MG63 (cell line): Measurements from ENCODE around the gene ARHGEF7. TPM values are rescaled to one million over a fixed set of nuclear protein-coding genes. Genes with fewer than 3 reads are reported as not detected.

Source experiments
- DNase-seq: peaks from one replicate; pipeline ENCODE4 v3.0.0-alpha.2; 2020
- H3K27me3 ChIP-seq: fragments of 250-450 bp; sonication (Bioruptor Pico); 2 replicates; pipeline ENCODE4 v1.5.1; 2020; ENCODE audit warnings: mild to moderate bottlenecking, moderate library complexity
- H3K36me3 ChIP-seq: fragments of 250-450 bp; sonication (Bioruptor Pico); 2 replicates; pipeline ENCODE4 v1.5.1; 2020; ENCODE audit warnings: mild to moderate bottlenecking, moderate library complexity
- H3K4me3 ChIP-seq: fragments of 250-450 bp; sonication (Bioruptor Pico); 2 replicates; pipeline ENCODE4 v1.5.1; 2020; ENCODE audit warnings: mild to moderate bottlenecking, moderate library complexity
- H3K9me3 ChIP-seq: fragments of 250-450 bp; sonication (Bioruptor Pico); 2 replicates; pipeline ENCODE4 v1.5.1; 2020; ENCODE audit warnings: mild to moderate bottlenecking, moderate library complexity
- total RNA-seq: library from RNA; depleted of rRNA; stranded (reverse); fragments of >200 nt; shearing (Covaris generic); gene quantifications from 2 replicates; pipeline ENCODE4 v1.2.3, GENCODE V29; 2014; ENCODE audit warnings: low replicate concordance

The ARHGEF7 gene
- total RNA-seq, 1 experiment from 2014 or later = 9.7 TPM

GRCh38 chr13:111319521-111319920 lies 204.4 kb downstream of the ARHGEF7 start:
- no peak for DNase-seq
- H3K27me3 ChIP-seq = no peaks in the 10 kb centered on the region
- H3K4me3 ChIP-seq = no peak overlapping the region
- H3K9me3 ChIP-seq = no peaks in the 10 kb centered on the region
- H3K36me3 ChIP-seq = no peaks in the 10 kb centered on the region

- Histone ChIP-seq H3K4me3 (no peak within 1 kb of the TSS), H3K27me3 (no peaks in the 10 kb centered on the region; the same call in 1 of the 2 replicates), H3K36me3 (no peaks in the 10 kb centered on the region), H3K9me3 (no peaks in the 10 kb centered on the region)
- no peak for DNase-seq
Measured at GRCh38 chr13:111319998-111320911, 205.1 kb downstream of the ARHGEF7 start, which contains the start of gene TEX29. Gene TEX29, plus strand, starts transcription at chr13:111320642. Its CDS starts 249 bp downstream, at chr13:111320891.

- H3K27me3 ChIP-seq = peaks cover 9% of the 10 kb centered on the region
- H3K9me3 ChIP-seq = no peaks in the 10 kb centered on the region
- no peak overlapping the region for H3K4me3 ChIP-seq
- H3K36me3 ChIP-seq = no peaks in the 10 kb centered on the region
- DNase-seq = no peak
Measured at GRCh38 chr13:111322001-111322915, 207.1 kb downstream of the ARHGEF7 start.

GRCh38 chr13:111322916-111323331 lies 207.8 kb downstream of the ARHGEF7 start:
- Histone ChIP-seq H3K9me3 (no peaks in the 10 kb centered on the region), H3K36me3 (no peaks in the 10 kb centered on the region), H3K27me3 (peaks cover 16% of the 10 kb centered on the region), H3K4me3 (no peak overlapping the region)
- DNase-seq = no peak

- peaks cover 17% of the 10 kb centered on the region for H3K27me3 ChIP-seq
- no peaks in the 10 kb centered on the region for H3K9me3 ChIP-seq
- H3K4me3 ChIP-seq = no peak overlapping the region
- no peaks in the 10 kb centered on the region for H3K36me3 ChIP-seq
- no peak for DNase-seq
Measured at GRCh38 chr13:111323549-111323948, 208.4 kb downstream of the ARHGEF7 start.

GRCh38 chr13:111323950-111324651 lies 209.0 kb downstream of the ARHGEF7 start:
- H3K9me3 ChIP-seq = no peaks in the 10 kb centered on the region
- no peaks in the 10 kb centered on the region for H3K36me3 ChIP-seq
- H3K27me3 ChIP-seq = peaks cover 17% of the 10 kb centered on the region
- DNase-seq = no peak
- no peak overlapping the region for H3K4me3 ChIP-seq

GRCh38 chr13:111324736-111325135 lies 209.6 kb downstream of the ARHGEF7 start:
- no peak for DNase-seq
- no peak overlapping the region for H3K4me3 ChIP-seq
- H3K9me3 ChIP-seq = no peaks in the 10 kb centered on the region
- H3K36me3 ChIP-seq = no peaks in the 10 kb centered on the region
- peaks cover 17% of the 10 kb centered on the region for H3K27me3 ChIP-seq

- H3K27me3 ChIP-seq = peaks cover 17% of the 10 kb centered on the region
- no peaks in the 10 kb centered on the region for H3K9me3 ChIP-seq
- H3K36me3 ChIP-seq = no peaks in the 10 kb centered on the region
- no peak overlapping the region for H3K4me3 ChIP-seq
- no peak for DNase-seq
Measured at GRCh38 chr13:111325146-111325890, 210.2 kb downstream of the ARHGEF7 start.

- no peak overlapping the region for H3K4me3 ChIP-seq
- H3K9me3 ChIP-seq = no peaks in the 10 kb centered on the region
- no peaks in the 10 kb centered on the region for H3K36me3 ChIP-seq
- H3K27me3 ChIP-seq = peaks cover 17% of the 10 kb centered on the region
- DNase-seq = no peak
Measured at GRCh38 chr13:111325941-111326620, 211.0 kb downstream of the ARHGEF7 start.

GRCh38 chr13:111326621-111326965 lies 211.5 kb downstream of the ARHGEF7 start:
- H3K27me3 ChIP-seq = peaks cover 20% of the 10 kb centered on the region
- no peaks in the 10 kb centered on the region for H3K9me3 ChIP-seq
- no peak overlapping the region for H3K4me3 ChIP-seq
- no peaks in the 10 kb centered on the region for H3K36me3 ChIP-seq
- no peak for DNase-seq

- no peak for DNase-seq
- Histone ChIP-seq H3K9me3 (no peaks in the 10 kb centered on the region), H3K27me3 (peaks cover 24% of the 10 kb centered on the region), H3K36me3 (no peaks in the 10 kb centered on the region), H3K4me3 (no peak overlapping the region)
Measured at GRCh38 chr13:111326981-111327642, 212.0 kb downstream of the ARHGEF7 start.

- no peaks in the 10 kb centered on the region for H3K36me3 ChIP-seq
- no peak for DNase-seq
- peaks cover 28% of the 10 kb centered on the region for H3K27me3 ChIP-seq
- H3K9me3 ChIP-seq = no peaks in the 10 kb centered on the region
- H3K4me3 ChIP-seq = no peak overlapping the region
Measured at GRCh38 chr13:111327730-111328573, 212.8 kb downstream of the ARHGEF7 start.

- no peak for DNase-seq
- Histone ChIP-seq H3K4me3 (no peak overlapping the region), H3K27me3 (peaks cover 29% of the 10 kb centered on the region), H3K9me3 (no peaks in the 10 kb centered on the region), H3K36me3 (no peaks in the 10 kb centered on the region)
Measured at GRCh38 chr13:111328574-111329410, 213.7 kb downstream of the ARHGEF7 start.

GRCh38 chr13:111329641-111330040 lies 214.5 kb downstream of the ARHGEF7 start:
- no peaks in the 10 kb centered on the region for H3K36me3 ChIP-seq
- peaks cover 29% of the 10 kb centered on the region for H3K27me3 ChIP-seq
- no peaks in the 10 kb centered on the region for H3K9me3 ChIP-seq
- no peak overlapping the region for H3K4me3 ChIP-seq
- DNase-seq = no peak
